NCI-H69 (cell line): ENCODE results near the gene ACAA2.

ENCODE experiments used
- DNase-seq: peaks from one replicate; lab custom pipeline; 2025; lab: John Stamatoyannopoulos, UW

Gene ACAA2

DNA sequence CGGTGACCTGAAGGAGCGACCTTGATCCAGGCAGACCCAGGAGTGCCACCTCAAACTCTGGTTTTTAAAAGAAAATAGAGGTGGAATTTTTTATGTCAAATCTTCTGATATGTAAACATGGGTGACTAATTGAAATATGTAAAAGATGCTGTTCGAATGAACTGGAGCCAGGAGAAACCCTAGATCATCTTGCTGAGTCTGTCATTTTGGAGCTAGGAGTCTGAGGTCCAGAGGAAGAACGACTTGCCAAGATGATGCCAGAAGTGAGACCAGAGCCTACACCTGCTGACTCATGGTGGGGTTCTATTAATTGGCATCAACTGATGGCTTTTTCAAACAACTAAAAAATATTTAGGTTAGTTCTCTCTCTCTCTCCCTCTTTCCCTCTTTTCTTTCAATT, 74.1 kb downstream of the ACAA2 start:
- DNase-seq, result no peak

DNA sequence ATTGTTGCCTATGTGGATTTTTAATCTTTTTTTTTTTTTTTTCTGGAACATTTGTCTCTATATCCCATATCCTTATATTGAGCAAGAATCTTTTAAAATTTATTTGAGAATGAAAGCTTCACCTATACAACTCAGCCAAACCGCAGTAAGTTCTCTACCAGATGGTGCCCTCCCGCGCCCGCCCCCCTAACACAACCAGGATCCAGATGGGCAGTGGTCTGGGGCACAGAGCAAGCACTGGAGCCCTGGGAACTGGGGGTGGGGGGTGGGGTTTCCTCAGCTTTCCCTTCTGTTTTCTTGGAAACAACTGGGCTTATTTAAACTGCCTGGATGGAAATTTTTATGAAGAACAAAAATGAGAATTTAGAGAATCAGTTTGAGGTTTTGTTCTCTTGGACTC, 74.6 kb downstream of the ACAA2 start:
- DNase-seq, result no peak

DNA sequence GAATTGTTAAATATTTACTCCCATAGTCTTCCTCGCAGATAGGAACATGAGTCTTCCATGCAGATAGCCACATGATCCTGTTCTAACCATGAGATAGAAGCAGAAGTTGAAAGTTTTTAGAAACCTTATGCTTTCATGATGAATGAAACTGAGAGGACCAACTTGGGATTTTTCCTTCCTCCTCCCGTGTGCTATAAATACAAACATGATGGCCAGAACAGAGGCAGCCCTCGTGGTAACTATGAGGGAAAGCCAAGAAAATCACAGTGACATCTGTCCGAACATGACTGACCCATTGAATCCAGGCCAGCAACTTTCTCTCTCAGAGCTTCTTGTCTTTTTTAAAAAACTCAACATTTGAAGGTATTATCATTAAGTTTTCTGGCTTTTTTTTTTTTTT, 78.5 kb downstream of the ACAA2 start:
- DNase-seq, result no peak

DNA sequence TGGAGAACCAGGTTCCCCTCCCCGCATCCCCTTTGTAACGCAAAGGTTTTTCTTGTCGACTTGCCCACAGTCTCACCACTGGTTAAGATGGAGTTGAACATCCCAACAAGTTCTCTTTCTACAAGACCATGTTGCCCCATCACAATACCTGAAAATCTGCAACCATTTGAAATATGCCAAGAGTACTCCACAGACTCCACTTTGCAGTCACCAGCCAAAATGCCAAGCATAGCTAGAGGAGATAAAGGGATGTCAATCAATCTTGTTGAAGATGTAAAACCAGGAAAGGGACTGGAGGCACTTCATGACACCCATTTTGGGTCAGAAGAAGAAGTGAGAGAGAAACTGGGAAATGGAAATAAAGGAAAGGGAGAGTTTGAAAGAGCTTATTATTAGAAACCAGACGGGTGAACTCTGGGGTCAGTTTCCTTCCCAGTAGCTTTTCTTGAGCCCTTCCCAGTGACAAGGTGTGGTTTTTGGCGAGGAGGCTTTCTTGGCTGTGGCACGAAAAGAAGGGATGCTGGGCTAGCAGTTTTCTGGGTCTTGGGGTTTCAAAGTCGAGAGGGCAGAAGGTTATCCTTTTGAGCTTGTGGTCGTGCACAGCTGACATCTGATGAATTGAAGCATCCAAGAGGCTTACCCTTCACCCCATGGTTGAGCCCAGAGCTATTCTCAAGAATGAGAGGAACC, 79.3 kb downstream of the ACAA2 start:
- DNase-seq, result no peak

DNA sequence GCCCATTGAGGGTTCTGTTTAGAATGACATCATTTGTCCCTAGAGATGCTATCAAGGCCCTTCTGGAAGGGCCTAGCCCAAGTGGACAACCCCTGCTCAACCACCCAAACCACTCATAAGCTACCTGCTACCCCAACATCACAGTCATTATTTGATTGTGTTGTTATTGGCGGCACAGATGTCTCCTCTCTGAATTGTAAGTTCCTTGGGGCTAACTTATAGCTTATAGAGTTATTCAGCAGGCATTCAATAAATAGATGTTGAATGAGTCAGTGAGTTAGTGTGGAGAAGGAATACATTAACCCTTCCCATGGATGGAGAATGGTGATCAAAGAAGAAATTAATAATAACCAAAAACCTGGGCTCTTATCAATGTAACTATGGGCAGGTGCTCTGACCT, 80.0 kb downstream of the ACAA2 start:
- DNase-seq, result no peak
